Tibial nerve (tissue), 4 donors: Measurements from ENCODE around the gene EYA4.

Experiments used
- EP300 ChIP-seq, 2 donors: sonication (generic); formaldehyde crosslinking; IDR thresholded peaks; one replicate each; pipeline ENCODE4 v1.6.1; 2017; ENCODE audit warnings: antibody characterized with exemption in 2 of 2, mild to moderate bottlenecking in 1 of 2
- POLR2A ChIP-seq, 2 donors: fragments of 450-650 bp; IDR thresholded peaks; one replicate each; pipeline ENCODE4 v1.6.1; 2017; ENCODE audit warnings: antibody characterized with exemption in 2 of 2, mild to moderate bottlenecking in 2 of 2, moderate library complexity in 2 of 2
- TF ChIP-seq, protein P1 (sequence below), 5 experiments: fragments of 200-600 bp in 3 of 5; fragments of 450-650 bp in 2 of 5; sonication (generic) in 3 of 5; IDR thresholded peaks; one replicate each; pipeline ENCODE4 v1.5.1; 2016 to 2019; ENCODE audit warnings: antibody characterized with exemption in 5 of 5, mild to moderate bottlenecking in 3 of 5, moderate library complexity in 2 of 5

DNA sequence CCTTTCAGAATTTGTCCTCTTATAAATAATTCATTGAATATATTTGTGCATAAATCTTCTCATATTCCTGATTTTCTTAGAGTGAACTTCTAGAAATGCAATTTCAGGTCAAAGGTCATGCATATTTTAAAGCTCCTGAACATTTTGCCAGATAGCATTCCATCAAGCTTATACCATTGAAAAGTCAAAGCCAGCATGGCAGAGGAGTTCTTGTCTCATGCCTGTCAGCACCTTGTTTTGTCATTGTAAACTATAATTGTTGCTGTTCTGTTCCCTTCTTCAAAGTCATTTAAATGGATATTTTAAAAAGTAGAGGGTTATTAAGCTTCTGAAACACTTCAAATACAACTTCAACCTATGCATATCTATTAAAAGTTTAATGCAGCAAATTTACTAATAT lies 170.6 kb downstream of the EYA4 start:
- TF ChIP-seq, protein P1, sequence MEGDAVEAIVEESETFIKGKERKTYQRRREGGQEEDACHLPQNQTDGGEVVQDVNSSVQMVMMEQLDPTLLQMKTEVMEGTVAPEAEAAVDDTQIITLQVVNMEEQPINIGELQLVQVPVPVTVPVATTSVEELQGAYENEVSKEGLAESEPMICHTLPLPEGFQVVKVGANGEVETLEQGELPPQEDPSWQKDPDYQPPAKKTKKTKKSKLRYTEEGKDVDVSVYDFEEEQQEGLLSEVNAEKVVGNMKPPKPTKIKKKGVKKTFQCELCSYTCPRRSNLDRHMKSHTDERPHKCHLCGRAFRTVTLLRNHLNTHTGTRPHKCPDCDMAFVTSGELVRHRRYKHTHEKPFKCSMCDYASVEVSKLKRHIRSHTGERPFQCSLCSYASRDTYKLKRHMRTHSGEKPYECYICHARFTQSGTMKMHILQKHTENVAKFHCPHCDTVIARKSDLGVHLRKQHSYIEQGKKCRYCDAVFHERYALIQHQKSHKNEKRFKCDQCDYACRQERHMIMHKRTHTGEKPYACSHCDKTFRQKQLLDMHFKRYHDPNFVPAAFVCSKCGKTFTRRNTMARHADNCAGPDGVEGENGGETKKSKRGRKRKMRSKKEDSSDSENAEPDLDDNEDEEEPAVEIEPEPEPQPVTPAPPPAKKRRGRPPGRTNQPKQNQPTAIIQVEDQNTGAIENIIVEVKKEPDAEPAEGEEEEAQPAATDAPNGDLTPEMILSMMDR (IDR thresholded peaks at IDR 0.05), result no peak
- no peak for TF ChIP-seq EP300 (IDR thresholded peaks at IDR 0.05)
- no peak for TF ChIP-seq POLR2A (IDR thresholded peaks at IDR 0.05)
